GM21381 (cell line): ENCODE results near the gene RWDD1.
"Not testable (repeated sequence)": the region's sequence is repeated elsewhere in the genome, so short reads cannot be mapped to it uniquely, and the experiment has no call there.

Source experiments
- ATAC-seq: cut with Tn5 transposase; IDR thresholded peaks from one replicate; pipeline ENCODE4 v1.9.1; 2021; ENCODE audit warnings: mild to moderate bottlenecking, moderate library complexity; ENCODE audit not compliant: unreplicated experiment

Gene RWDD1

DNA sequence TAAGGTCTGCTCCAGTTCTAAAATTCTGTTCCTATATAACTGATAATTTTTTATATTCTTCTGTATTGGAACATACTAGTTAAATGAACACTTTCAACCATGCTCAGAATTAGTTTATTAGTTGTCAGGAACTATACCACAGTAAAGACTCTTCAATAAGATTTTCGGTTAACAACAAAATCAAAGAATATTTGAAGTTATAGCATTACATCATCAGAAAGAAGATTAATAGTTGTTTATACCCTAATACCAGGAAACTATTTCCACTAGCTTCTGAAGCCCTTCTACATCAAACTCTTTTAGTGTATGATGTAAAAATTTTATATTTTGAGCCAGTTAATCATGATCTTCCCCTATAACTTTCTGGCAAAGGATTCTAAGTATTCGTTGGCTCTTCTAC lies 11.2 kb upstream of the RWDD1 start:
- ATAC-seq, result no peak

DNA sequence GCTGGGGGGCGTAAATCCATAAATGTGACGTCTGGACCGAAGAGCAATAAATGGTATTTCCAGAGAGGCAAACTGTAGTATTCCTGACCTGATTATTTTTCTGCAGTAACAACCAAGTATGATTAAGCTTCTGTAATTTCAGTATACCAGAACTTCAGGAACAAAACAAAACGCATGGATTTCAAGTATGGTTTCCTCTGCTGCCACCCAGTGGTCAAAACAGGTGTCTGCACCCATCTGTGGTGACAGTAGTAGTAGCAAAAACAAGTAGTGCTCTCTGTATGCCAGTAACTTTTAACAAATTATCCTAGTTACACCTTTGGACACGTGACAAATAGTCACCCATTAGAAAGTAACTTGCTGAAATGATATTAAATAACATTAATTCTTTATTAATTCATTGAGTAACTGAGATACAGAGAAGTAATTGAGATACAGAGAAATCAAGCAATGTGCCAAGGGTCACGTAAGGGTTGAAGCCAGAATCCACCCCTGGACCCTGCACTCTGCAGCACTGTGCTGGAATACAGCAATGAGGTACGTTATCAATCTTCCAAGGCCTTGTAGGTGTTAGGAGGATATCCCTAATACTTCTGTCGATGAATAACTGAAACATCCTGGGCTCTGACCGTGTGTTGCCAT lies 9.8 kb upstream of the RWDD1 start:
- ATAC-seq, result no peak

DNA sequence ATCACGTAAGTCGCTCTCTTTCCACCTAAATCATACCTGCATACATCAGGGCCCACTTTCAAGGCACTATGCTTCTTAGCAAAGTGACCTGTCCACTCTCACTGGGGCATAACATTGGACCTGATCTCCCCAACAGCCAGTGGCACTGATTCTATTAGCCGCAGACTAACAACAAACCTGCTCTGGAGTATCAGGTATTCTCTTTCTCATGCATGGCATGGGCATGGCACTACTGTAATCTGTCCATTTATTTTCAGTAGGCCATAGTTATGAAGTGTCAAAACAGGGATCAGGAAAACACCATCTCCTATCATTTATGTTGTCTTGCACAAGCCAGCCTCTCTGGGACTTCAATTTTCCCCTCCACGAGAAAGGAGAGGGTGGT lies 9.3 kb upstream of the RWDD1 start:
- no peak for ATAC-seq

DNA sequence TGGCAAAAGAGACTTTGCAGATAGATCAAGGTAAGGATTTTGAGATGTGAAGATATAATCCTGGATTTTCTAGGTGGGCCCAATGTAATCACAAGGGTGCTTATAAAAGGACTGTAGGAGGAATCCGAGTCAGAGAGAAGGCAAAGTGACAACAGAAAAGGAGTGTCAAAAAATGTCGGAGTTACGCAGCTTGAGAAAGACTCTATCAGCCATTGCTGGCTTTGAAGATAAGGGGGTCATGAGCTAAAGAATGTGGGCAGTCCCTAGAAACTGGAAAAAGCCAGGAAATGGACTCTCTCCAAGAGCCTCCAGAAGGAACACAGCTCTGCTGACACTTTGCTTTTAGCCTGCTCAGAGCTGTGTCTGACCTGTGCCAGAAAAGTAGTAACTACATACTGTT lies 8.7 kb upstream of the RWDD1 start:
- ATAC-seq, result no peak

DNA sequence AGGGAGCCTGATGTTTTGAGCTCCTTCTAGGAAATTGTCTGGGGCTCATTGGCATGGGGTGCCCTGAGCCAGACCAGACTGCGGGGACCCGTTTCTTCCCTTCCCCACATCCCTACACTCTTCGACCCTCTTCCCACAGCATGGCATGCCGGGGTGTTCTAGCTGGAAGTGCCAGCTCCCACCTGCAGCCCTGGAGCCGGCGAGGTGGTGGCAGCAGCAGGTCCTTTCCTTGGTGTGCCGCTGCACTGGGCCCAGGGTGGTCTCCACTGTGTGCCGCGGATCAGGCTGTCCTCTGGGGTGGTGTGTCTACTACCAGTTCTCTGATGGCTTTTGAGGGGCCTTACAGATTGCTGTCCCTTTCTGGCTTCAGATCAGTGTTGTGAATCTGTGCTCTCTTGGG lies 7.5 kb upstream of the RWDD1 start:
- ATAC-seq, result no peak

DNA sequence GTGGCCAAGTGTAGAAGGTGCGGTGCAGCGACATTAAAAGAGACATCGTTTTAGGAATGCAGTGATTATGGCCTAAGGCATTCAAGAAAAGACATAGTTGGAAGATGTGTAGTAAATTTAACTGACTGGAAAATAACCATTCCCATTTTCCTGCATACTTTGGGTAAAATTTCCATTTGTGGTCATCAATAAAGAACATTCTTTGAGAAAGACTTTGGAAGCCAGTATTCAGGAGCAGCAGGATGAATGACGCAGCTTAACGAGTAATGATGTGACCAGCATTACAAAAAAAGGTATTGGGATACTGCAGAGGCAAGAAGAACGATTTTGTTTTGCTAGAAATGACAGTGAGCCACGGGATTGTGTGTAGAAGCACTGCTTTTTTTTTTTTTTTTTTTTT lies 7.0 kb upstream of the RWDD1 start:
- ATAC-seq, result no peak

DNA sequence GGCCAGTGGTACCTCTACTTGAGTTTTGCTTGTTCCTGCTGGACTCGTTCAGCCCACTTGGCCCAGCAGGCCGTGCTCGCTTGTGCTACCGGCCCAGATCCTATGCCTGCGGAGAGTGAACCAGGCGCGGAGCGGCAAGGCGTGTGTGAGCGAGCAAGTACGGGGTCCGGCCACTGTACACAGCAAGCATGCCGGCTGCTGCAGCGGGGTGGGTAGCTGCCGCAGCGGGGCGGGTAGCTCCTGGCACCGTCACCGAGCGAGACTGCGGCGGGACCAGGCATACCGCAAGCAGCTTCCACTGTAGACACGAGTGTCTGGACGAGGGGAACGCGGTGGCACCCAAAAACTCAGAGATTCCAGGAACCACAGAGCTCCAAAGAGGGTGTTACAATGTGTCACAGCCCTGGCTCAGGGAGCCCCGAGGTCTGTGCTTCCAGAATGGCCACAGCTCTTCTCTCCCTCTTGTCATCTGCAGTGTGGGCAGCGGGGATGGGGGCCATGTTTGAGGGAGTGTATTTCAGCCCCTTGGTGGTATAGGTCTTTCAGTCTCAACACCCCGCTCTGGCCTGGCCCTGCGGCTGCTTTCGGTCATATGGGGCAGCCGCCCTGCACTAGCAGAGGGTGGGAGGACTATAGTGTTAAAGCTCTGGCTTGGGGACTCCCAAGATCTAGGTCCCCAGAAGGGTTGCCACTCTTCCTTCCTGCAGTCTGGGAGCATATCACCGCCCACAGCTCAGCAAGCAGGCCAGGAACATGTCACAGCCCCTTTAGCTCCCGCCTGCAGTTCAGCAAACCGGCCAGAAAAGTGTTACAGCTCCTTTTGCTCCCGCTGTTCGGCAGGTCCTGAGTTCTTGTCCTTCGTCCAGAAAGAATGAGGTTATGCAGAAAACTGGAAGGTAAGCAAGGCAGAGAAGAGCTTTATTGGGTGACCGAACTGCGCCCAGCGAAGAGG lies 6.1 kb upstream of the RWDD1 start:
- no peak for ATAC-seq

DNA sequence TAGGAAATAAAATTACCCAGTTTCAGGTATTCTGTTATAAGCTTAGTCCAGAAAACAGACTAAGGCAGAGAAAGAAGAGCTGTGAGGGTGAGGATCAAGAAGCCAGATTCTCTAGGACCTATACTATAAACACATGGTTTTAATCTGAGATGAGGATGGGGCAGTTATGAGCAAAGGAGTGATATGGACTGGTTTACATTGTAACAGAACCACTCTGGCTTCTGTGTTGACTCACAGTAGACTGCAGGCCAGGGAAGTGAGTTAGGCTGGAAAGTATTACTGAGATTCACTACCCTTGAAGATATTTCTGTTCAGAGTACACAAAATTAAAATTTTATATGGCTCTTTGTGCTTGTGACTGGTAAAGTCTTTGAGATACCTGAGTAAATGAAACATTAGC lies 3.2 kb upstream of the RWDD1 start:
- ATAC-seq, result no peak

DNA sequence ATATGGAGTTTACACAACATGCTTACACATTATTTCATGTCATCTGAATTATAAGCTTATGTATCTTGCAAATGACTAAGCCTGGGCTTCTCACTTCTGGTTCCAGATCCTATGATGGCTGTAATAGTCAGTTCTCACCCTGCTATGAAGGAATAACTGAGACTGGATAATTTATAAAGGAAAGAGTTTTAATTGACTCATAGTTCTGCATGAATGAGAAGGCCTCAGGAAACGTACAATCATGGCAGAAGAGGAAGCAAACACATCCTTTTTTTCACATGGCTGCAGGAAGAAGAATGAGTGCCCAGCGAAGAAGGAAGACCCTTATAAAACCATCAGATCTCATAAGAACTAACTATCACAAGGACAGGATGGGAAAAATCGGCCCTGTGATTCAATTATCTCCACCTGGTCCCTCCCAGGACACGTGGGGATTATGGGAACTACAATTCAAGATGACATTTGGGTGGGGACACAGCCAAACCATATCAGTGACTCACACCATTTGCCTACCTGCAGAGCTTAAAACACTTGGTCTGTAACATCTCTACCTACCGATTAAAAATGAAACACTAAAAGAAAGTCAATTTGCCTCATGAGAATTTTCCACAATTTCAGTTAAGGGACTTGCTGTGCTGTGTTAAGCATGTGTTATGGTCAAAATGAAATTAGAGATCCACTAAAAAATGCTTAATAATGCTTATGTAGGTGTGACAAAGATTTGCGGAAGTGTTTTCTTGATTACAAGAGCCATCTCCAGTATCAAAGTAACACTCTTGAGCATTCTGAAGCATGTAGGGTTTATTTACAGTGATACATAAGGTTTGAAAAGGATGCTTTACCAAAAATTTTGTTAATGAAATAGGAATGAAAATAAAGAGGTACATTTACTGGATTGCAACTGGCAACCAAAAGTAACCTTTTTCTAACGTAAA lies 2.2 kb upstream of the RWDD1 start:
- ATAC-seq, result no peak

DNA sequence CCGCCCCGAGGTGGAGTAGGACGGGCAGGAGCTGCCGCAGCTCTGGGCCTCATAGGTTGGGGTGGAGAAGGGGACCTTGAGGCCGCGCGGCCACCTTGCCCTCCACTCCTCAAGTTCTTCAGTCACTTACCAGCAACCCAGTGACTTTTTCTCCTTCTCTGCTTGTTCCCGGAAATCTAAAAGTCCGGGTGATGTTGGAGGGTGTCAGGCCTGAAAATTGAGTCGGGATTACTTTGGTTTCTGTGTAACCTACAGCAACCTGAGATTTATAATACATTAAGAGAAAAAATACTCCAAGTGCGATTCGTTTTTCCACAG lies 338 bp downstream of the RWDD1 start:
- no peak for ATAC-seq

DNA sequence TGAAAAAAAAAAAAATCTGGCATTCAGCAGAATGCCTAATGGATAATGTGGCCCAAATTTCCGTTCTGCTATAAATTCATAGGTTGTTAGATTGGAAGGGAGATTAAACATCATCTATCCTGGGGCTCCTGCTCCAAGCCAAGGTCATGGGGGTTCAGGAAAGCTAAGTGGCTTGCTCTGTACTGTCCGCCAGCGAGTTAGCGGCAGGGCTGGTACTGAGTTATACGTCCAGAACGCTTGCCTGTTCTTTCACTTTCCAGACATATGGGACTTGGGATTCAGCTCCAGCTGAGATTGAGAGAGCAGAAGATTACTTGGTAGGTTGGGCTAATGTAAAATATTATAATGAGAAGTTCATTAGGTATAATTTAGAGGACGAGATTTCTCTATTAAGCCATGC lies 858 bp downstream of the RWDD1 start:
- ATAC-seq, result no peak

DNA sequence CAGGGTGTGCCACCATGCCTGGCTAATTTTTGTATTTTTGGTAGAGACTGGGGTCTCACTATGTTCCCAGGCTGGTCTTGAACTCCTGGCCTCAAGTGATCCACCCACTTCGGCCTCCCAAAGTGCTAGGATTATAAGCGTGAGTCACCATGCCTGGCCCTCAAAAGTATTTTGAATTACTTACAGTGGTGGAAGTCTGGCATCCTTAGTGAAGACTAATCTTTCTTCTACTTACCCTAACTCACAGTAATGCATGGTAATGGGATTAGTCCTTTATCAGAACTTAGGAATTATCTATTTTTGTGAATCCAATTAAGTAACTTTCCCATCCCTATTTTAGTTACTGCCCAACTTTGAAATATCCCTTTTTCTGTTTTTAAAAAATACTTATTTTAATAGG lies 3.9 kb downstream of the RWDD1 start:
- no peak for ATAC-seq

DNA sequence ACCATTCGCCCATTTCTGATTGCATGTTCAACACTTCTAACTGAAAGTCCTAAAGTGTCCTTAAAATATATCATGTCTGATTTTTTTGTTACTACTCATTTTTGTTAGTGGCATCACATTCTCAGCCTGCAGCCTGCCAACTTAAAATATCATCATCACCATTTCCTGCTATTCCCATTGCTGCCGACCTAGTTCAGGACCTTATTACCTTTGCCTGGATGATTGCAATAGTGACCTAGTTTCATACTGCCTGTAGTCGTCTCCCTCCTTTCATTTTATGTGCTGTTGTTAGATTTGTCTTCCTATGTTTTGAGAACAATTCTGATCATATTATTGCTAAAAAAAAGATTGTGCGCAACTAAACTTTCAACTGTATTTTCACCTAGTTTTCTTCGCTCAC lies 6.2 kb downstream of the RWDD1 start:
- no peak for ATAC-seq

DNA sequence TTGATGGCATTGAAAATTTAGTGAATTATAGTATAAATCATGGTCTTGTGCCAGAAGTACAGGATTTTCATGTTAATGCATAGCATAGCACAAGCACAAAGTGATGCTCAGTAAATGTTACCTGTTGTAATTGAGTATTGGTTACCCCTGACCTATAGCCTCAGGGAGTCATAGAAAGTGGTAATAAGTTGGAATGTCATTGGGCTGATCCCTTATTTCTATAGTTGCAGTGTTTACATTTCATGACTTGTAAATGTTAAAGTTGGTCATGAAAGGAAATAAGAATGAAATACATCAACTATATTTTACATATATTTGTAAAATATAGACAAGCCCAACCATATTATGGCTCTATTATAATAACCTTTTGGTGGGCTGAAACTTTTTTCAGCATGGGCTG lies 7.0 kb downstream of the RWDD1 start:
- no peak for ATAC-seq

DNA sequence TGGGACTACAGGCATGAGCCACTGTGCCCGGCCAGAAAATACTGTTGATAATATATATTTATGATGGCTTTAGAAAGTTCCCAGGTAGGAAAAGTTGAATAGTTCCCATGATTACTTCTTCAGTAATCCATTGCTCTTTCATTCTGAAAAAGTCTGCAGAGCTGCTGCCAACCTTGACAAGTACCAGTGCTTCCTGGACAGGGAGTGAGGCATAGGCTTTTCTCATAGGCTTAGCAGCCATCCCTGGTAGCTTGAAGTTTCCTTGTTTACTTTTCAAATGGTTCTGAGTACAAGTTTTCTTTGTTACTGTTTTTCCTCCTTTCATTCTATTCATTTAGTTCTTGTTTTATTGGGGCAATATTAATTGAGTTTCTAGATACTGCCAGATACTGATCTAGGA lies 7.8 kb downstream of the RWDD1 start:
- no peak for ATAC-seq

DNA sequence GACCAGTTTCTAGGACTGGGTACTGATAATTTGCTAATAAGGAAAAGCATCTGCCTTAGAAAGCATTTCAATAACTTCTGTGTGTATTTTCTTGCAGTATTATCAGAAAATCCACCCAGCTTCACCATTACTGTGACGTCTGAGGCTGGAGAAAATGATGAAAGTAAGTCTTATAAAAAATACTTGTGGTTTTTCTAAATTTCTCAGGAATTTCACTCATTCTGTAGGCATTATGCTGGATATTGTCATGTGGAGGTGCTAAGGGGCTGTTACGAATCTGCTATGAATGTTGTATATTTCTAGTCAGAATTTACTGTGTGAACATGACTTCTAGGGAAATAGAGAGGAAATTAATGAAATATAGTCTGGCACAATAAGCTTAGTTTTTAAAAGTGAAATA lies 8.9 kb downstream of the RWDD1 start:
- ATAC-seq, result no peak

DNA sequence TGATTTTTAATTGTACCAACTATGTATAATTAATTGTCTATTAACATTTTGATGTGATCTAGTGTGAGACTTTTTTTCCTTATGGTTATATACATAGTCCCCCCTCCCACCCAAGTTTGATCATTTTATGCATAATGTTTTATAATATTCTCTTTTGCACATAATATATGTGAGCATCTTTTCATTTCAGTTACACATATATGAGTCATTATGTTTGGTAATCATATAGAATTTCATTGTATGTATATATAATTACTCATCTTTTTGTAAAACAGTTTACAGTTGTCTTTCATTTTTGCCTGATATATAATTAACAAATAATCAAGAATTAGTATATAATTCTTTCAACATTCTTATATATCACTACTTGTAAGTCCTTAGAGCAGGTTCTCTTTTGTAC lies 15.0 kb downstream of the RWDD1 start:
- ATAC-seq, result no peak

DNA sequence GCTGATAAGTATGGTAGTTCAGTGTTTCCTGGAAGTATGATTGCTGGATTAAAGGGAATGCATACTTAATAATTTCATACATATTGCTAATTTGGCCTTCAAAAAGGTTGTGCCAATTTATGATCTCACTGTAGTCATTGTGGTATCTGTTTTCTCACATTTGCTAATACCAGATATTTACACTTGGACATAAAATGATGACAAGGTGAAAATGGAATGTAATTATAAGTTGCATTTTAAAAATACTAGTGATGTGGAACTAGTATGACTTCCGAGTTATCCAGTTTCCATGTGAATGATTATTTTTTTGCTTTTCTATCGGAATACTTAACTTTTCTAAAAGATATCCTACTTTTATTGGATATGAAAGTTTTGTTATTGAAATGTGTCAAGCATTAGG lies 15.4 kb downstream of the RWDD1 start:
- no peak for ATAC-seq

DNA sequence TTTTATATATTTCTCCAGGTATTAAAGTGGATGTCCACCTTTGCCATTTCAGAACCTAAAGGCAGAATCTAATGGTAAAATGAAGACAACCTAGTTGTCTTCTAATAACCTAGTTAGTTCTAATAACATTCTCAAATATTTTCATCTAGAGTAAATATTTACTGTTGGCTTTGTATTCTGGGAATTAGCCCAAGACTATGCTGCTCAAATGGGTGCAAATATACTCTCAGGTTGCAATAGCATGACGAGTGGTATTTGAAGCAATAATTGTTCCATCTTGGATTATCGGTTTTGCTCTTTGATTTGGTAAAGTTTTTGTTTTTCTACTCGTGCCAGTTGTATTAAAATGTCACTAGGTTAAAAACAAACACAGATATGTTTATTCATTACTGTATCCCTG lies 23.9 kb downstream of the RWDD1 start:
- no peak for ATAC-seq

DNA sequence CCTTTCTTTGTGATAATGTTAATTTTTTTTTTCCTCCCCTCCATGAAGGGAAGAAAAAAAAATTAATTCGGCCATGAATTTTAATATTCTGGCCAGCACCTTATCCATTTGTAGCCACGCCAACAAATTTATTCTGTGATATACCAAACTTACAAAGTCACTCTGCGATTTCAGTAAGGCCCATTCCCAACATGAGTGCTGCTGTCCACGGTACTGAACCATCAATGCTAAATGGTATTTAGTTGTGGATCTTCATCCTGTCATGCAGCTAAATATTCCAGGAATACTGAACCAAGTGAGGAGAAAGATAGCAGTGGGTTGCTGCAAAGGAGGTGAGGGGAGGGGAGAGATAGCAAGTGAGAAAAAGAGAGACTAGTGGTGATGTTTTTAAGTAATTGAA lies 25.5 kb downstream of the RWDD1 start:
- ATAC-seq, result no peak

DNA sequence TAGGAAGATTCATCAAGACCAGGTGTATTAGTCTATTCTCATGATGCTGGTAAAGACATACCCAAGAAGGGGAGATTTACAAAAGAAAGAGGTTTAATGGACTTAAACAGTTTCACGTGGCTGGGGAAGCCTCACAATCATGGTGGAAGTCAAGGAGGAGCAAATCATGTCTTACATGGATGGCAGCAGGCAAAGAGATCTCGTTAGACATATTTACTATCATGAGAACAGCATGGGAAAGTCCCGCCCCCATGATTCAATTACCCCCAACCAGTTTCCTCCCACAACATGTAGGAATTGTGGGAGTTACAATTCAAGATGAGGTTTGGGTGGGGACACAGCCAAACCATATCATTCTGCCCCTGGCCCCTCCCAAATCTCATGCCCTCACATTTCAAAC lies 32.6 kb downstream of the RWDD1 start:
- ATAC-seq, result not testable (repeated sequence)

DNA sequence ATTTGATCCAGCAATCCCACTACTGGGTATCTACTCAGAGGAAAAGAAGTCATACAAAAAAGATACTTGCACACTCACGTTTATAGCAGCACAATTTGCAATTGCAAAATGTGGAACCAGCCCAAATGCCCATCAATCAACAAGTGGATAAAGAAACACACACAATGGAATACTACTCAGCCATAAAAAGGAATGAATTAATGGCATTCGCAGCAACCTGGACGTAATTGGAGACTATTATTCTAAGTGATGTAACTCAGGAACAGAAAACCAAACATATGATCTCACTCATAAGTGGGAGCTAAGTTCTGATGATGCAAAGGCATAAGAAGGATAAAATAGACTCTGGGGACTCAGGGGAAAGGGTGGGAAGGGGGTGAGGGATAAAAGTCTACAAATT lies 33.6 kb downstream of the RWDD1 start:
- ATAC-seq, result not testable (repeated sequence)
